ENCODE results near the gene VAV3.

VAV3 gene

GRCh38 chr1:107525145-107525544 lies 439.8 kb downstream of the VAV3 start:
- Mint-ChIP-seq H3K27me3 (no peaks in the 10 kb centered on the region), H3K9me3 (no peaks in the 10 kb centered on the region), H3K27ac (no peak overlapping the region), H3K4me1 (no peaks in the 10 kb centered on the region), H3K36me3 (no peaks in the 10 kb centered on the region), H3K4me3 (no peak overlapping the region)
- CTCF ChIA-PET = no interaction called here
- no peak for DNase-seq

- no peaks in the 10 kb centered on the region for H3K36me3 Mint-ChIP-seq
- DNase-seq = no peak
- no peak overlapping the region for H3K4me3 Mint-ChIP-seq
- CTCF ChIA-PET = no interaction called here
- H3K9me3 Mint-ChIP-seq = no peaks in the 10 kb centered on the region
- no peaks in the 10 kb centered on the region for H3K27me3 Mint-ChIP-seq
- no peaks in the 10 kb centered on the region for H3K4me1 Mint-ChIP-seq
- H3K27ac Mint-ChIP-seq = no peak overlapping the region
These were observed 440.7 kb downstream of the VAV3 start for GRCh38 chr1:107524301-107524700.

GRCh38 chr1:107523736-107524135 lies 441.2 kb downstream of the VAV3 start:
- H3K9me3 Mint-ChIP-seq = no peaks in the 10 kb centered on the region
- DNase-seq = no peak
- CTCF ChIA-PET = no interaction called here
- no peaks in the 10 kb centered on the region for H3K4me1 Mint-ChIP-seq
- no peaks in the 10 kb centered on the region for H3K36me3 Mint-ChIP-seq
- no peaks in the 10 kb centered on the region for H3K27me3 Mint-ChIP-seq
- no peak overlapping the region for H3K27ac Mint-ChIP-seq
- H3K4me3 Mint-ChIP-seq = no peak overlapping the region

- H3K27ac Mint-ChIP-seq = no peak overlapping the region
- DNase-seq = no peak
- H3K36me3 Mint-ChIP-seq = no peaks in the 10 kb centered on the region
- CTCF ChIA-PET = no interaction called here
- H3K4me1 Mint-ChIP-seq = no peaks in the 10 kb centered on the region
- H3K27me3 Mint-ChIP-seq = no peaks in the 10 kb centered on the region
- H3K4me3 Mint-ChIP-seq = no peak overlapping the region
- no peaks in the 10 kb centered on the region for H3K9me3 Mint-ChIP-seq
These were observed 441.9 kb downstream of the VAV3 start for GRCh38 chr1:107523061-107523460.
